Measurements from ENCODE around the gene TMEM259. TPM values are rescaled to one million over a fixed set of nuclear protein-coding genes. Genes with fewer than 3 reads are reported as not detected.

The TMEM259 gene
- total and polyA plus RNA-seq, 9 of the 15 experiments (the other 6 are each of a cell fraction or from before 2014, with no cell fraction given), result 0.52 to 231 (median 63.6) TPM

GRCh38 chr19:1002600-1002999 lies 18.3 kb downstream of the TMEM259 start (continued):
- TF ChIP-seq USF1 (CRISPR knock-in tag; IDR thresholded peaks at IDR 0.05) (no peak), TEAD2 (tag; IDR thresholded peaks at IDR 0.05) (no peak), ADNP (tag; IDR thresholded peaks at IDR 0.05) (no peak), JUNB (CRISPR knock-in tag; conservative IDR thresholded peaks at IDR 0.05) (no peak), NFXL1 (CRISPR knock-in tag; IDR thresholded peaks at IDR 0.05) (no peak), ZNF324 (CRISPR knock-in tag; IDR thresholded peaks at IDR 0.05) (no peak), ZNF589 (CRISPR knock-in tag; IDR thresholded peaks at IDR 0.05; ENCODE audit: low read depth) (no peak), EWSR1 (IDR thresholded peaks at IDR 0.05; ENCODE audit: borderline replicate concordance, low read depth, partially characterized antibody) (no peak)
- TF ChIP-seq, protein P1, sequence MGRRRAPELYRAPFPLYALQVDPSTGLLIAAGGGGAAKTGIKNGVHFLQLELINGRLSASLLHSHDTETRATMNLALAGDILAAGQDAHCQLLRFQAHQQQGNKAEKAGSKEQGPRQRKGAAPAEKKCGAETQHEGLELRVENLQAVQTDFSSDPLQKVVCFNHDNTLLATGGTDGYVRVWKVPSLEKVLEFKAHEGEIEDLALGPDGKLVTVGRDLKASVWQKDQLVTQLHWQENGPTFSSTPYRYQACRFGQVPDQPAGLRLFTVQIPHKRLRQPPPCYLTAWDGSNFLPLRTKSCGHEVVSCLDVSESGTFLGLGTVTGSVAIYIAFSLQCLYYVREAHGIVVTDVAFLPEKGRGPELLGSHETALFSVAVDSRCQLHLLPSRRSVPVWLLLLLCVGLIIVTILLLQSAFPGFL (CRISPR knock-in tag; IDR thresholded peaks at IDR 0.05), result no peak
- TF ChIP-seq, protein P2, sequence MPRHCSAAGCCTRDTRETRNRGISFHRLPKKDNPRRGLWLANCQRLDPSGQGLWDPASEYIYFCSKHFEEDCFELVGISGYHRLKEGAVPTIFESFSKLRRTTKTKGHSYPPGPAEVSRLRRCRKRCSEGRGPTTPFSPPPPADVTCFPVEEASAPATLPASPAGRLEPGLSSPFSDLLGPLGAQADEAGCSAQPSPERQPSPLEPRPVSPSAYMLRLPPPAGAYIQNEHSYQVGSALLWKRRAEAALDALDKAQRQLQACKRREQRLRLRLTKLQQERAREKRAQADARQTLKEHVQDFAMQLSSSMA (CRISPR knock-in tag; IDR thresholded peaks at IDR 0.05), result no peak
